AG04450 (cell line): ENCODE data around the gene UPB1. TPM values are rescaled to one million over a fixed set of nuclear protein-coding genes. Genes with fewer than 3 reads are reported as not detected.

Experiments
- CTCF ChIA-PET: fragments of 300-600, 350-600 bp; formaldehyde crosslinking; extraction: SDS; loops from one replicate; lab custom pipeline; 2022; ENCODE audit warnings: antibody characterized with exemption, inconsistent platforms; lab: Charles Lee
- POLR2A ChIA-PET: fragments of 350-600 bp; formaldehyde crosslinking; extraction: SDS; loops from one replicate; lab custom pipeline; 2021; ENCODE audit warnings: antibody characterized with exemption, inconsistent platforms; lab: Yijun Ruan, JAX
- DNase-seq: peaks from one replicate; pipeline ENCODE4 v3.0.0-alpha.2; 2011; ENCODE audit warnings: low read depth, low spot score
- H3K27ac ChIP-seq: one replicate; pipeline ENCODE4 v1.5.1; 2012; ENCODE audit warnings: low read depth, low read length, control low read depth
- H3K27me3 ChIP-seq: one replicate; pipeline ENCODE4 v1.6.0; 2012; ENCODE audit warnings: low read length; ENCODE audit not compliant: control insufficient read depth, insufficient read depth
- H3K4me3 ChIP-seq: 2 replicates; pipeline ENCODE4 v1.5.1; 2011; ENCODE audit warnings: mild to moderate bottlenecking, low read depth, low read length, control low read depth
- H3K9me3 ChIP-seq: 2 replicates; pipeline ENCODE4 v1.5.1; 2012; ENCODE audit warnings: low read length; ENCODE audit not compliant: control insufficient read depth, insufficient read depth
- polyA plus RNA-seq: library from polyadenylated mRNA; depleted of rRNA; stranded (reverse); fragments of >200 nt; gene quantifications from 2 replicates; pipeline ENCODE4 v1.2.3, GENCODE V29; 2011
- TF ChIP-seq, protein P1 (sequence below): IDR thresholded peaks from 2 replicates; pipeline ENCODE4 v1.5.1; 2011; ENCODE audit warnings: low read depth, low read length, control low read depth, inconsistent platforms

Gene UPB1
- polyA plus RNA-seq, 1 experiment = not detected

DNA sequence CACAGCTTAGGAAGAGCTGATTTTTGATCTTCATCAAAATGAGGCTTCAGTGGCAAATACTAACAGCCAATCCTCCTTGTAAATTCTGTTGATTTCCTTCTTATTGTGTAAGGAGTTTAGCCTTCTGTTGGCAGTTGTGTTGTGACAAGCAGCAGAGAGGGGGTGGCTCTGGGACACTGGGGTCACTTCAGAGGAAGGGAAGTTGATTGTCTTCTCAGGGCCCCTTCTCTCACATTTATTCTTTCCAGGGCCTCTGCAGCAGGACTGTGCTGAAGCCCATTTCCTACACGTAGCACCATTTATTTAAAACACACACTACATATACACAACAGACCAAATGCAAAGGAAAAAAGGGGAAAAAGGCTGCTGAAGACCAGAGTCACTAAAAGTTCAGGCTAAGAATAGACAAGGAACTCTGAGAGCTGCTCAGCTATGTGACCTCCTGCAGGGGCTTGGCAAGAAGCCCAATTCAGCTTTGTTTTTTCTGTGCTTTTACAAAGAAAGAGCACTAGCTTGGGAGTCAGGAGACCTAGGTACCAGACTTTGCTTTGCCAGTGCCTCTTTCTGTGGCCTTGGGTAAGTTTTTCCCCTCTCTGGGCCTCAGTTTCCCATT, 28.3 kb upstream of the UPB1 start:
- ChIA-PET POLR2A (interaction anchor here (0.7 to 1.1 kb wide), 2 partner anchors 18 to 19 kb away, joined by 3 read pairs; no protein-coding TSS in a partner anchor), CTCF (interaction anchor here (0.5 to 1.4 kb wide), 2 partner anchors 36 to 311 kb away, joined by 3 to 4 read pairs; no protein-coding TSS in a partner anchor)
- DNase-seq = no peak
- Histone ChIP-seq H3K9me3 (no peaks in the 10 kb centered on the region), H3K4me3 (no peak overlapping the region), H3K27me3 (no peaks in the 10 kb centered on the region), H3K27ac (peak overlapping the region; percentile 39)
- TF ChIP-seq, protein P1, sequence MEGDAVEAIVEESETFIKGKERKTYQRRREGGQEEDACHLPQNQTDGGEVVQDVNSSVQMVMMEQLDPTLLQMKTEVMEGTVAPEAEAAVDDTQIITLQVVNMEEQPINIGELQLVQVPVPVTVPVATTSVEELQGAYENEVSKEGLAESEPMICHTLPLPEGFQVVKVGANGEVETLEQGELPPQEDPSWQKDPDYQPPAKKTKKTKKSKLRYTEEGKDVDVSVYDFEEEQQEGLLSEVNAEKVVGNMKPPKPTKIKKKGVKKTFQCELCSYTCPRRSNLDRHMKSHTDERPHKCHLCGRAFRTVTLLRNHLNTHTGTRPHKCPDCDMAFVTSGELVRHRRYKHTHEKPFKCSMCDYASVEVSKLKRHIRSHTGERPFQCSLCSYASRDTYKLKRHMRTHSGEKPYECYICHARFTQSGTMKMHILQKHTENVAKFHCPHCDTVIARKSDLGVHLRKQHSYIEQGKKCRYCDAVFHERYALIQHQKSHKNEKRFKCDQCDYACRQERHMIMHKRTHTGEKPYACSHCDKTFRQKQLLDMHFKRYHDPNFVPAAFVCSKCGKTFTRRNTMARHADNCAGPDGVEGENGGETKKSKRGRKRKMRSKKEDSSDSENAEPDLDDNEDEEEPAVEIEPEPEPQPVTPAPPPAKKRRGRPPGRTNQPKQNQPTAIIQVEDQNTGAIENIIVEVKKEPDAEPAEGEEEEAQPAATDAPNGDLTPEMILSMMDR = no peak

DNA sequence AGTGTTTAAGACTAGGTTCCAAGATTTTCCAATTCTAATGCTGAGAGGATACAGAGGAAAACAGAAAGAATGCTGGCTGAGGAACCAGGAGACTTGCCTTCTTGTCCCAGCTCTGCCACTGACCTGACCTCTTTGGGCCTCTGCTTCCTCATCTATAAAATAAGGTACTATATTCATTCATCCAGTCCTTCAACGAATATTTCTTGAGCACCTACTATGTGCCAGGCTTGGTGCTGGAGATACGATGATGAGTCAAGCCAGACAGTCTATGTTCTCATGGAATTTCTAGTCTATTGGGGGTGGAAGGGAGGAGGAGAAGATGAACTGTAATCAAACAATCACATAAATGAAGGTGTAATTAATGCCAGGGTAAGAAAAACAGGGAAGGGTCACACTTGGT, 27.8 kb upstream of the UPB1 start:
- Histone ChIP-seq H3K27me3 (no peaks in the 10 kb centered on the region), H3K4me3 (no peak overlapping the region), H3K27ac (peak overlapping the region; percentile 39), H3K9me3 (no peaks in the 10 kb centered on the region)
- ChIA-PET POLR2A (interaction anchor here (0.7 to 1.1 kb wide), 2 partner anchors 18 to 19 kb away, joined by 3 read pairs; no protein-coding TSS in a partner anchor), CTCF (interaction anchor here (0.5 to 1.4 kb wide), 2 partner anchors 36 to 311 kb away, joined by 3 to 4 read pairs; no protein-coding TSS in a partner anchor)
- no peak for DNase-seq
- TF ChIP-seq, protein P1 = no peak

DNA sequence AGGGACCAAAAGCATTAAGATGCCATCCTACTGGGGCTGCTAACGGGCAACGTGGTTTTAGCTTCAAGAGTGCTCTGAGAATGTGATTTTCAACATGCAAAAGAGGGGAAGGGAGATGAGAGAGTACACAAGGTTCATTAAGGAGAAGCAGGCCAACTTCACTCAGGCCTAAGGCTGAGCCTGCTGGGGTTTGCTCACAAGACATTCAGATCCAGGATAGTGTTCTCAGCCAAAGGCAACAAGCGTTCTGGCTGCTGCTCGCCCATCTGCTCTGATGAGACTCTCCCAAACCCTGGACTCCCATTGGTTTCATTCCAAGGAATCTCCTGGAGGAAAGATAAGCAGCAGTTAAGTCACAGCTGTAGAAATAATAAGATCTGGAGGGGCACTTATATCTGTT, 23.6 kb upstream of the UPB1 start:
- Histone ChIP-seq H3K4me3 (no peak overlapping the region), H3K27ac (peak overlapping the region; percentile 68), H3K9me3 (no peaks in the 10 kb centered on the region), H3K27me3 (no peaks in the 10 kb centered on the region)
- TF ChIP-seq, protein P1 = no peak
- CTCF ChIA-PET = interaction anchor here (0.7 kb wide), 1 partner anchor 31 kb away, joined by 3 read pairs; no protein-coding TSS in a partner anchor
- POLR2A ChIA-PET = no interaction called here
- peak; percentile 50 for DNase-seq

DNA sequence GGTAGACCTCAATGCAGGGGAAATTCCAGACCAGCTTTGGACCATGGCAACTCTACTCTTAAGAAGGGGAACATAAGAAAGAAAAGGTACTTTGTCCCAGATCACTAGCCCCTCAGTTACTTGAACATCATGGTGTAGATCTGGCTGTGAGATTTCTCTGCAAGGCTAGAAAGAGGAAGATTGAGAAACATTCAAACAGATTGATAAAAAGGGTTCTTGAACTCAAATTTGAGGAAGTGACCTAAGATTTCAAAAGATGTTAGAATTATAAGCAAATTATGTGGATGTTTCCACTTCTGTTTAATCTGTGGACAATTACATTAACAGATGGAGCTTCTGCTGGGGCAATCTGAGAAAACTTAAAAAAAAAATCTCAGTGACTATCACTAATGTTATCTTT, 21.8 kb upstream of the UPB1 start:
- no peak overlapping the region for H3K4me3 ChIP-seq
- CTCF ChIA-PET = interaction anchor here (0.7 kb wide), 1 partner anchor 32 kb away, joined by 4 read pairs; no protein-coding TSS in a partner anchor
- no peak for DNase-seq
- no peak overlapping the region for H3K27ac ChIP-seq
- POLR2A ChIA-PET = interaction anchor here (0.7 kb wide), 1 partner anchor 50 kb away, joined by 5 read pairs; no protein-coding TSS in a partner anchor
- H3K9me3 ChIP-seq = no peaks in the 10 kb centered on the region
- TF ChIP-seq, protein P1 = no peak
- H3K27me3 ChIP-seq = no peaks in the 10 kb centered on the region

DNA sequence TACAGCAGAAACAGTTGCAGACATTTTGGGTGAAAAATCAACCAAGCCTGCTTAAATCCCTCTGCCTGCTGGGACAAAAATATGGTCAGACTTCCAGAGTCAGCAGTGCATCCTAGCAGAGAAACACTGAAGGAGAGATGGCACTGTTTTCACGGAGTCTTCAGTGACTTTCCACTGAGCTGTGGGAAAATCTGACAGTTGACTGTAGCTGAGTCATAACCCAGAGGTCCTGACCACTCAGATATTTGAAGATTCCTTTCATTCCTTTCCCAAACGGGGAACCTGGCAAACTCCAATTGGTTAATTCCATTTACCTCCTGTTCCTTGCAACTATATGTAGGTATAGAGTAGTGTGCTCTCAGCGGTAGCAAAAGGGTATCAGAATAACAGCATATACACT, 20.9 kb upstream of the UPB1 start:
- TF ChIP-seq, protein P1 = no peak
- ChIA-PET CTCF (no interaction called here), POLR2A (interaction anchor here (1.3 to 2.0 kb wide), 2 partner anchors 9 to 10 kb away, joined by 4 read pairs; no protein-coding TSS in a partner anchor)

More for the DNA sequence above, 20.9 kb upstream of the UPB1 start:
- peak; percentile 71 for DNase-seq
- no peaks in the 10 kb centered on the region for H3K9me3 ChIP-seq
- H3K27ac ChIP-seq = peak overlapping the region; percentile 87
- H3K27me3 ChIP-seq = no peaks in the 10 kb centered on the region
- H3K4me3 ChIP-seq = no peak overlapping the region
